Smooth muscle cell (in vitro differentiated cells): ENCODE results near the gene KDM2B. TPM values are rescaled to one million over a fixed set of nuclear protein-coding genes. Genes with fewer than 3 reads are reported as not detected.
"Not testable (repeated sequence)": the region's sequence is repeated elsewhere in the genome, so short reads cannot be mapped to it uniquely, and the experiment has no call there.

Experiments used
- DNase-seq: peaks from one replicate; lab custom pipeline; 2025; ENCODE audit not compliant: unreplicated experiment; lab: John Stamatoyannopoulos, UW
- H2AFZ ChIP-seq: fragments of 200-600 bp; sonication (generic); 2 replicates; pipeline ENCODE4 v1.6.0; 2016; ENCODE audit warnings: antibody characterized with exemption, low read depth, mild to moderate bottlenecking
- H3F3A ChIP-seq: fragments of 200-600 bp; sonication (generic); 2 replicates; pipeline ENCODE4 v1.6.0; 2017; ENCODE audit warnings: antibody characterized with exemption, low read depth
- H3K27ac ChIP-seq: fragments of 200-600 bp; sonication (generic); 2 replicates; pipeline ENCODE4 v1.5.1; 2016; ENCODE audit warnings: low read depth, mild to moderate bottlenecking
- H3K27me3 ChIP-seq: fragments of 200-600 bp; sonication (generic); 2 replicates; pipeline ENCODE4 v1.6.1; 2016; ENCODE audit warnings: low read depth, mild to moderate bottlenecking
- H3K36me3 ChIP-seq: fragments of 200-600 bp; sonication (generic); 2 replicates; pipeline ENCODE4 v1.5.1; 2016; ENCODE audit warnings: low read depth
- H3K4me1 ChIP-seq: fragments of 200-600 bp; sonication (generic); 2 replicates; pipeline ENCODE4 v1.5.1; 2016; ENCODE audit warnings: low read depth
- H3K4me2 ChIP-seq: fragments of 200-600 bp; sonication (generic); 2 replicates; pipeline ENCODE4 v1.6.0; 2016; ENCODE audit warnings: mild to moderate bottlenecking
- H3K4me3 ChIP-seq: fragments of 200-600 bp; sonication (generic); 2 replicates; pipeline ENCODE4 v1.5.1; 2016; ENCODE audit warnings: mild to moderate bottlenecking
- H3K79me2 ChIP-seq: fragments of 200-600 bp; sonication (generic); 2 replicates; pipeline ENCODE4 v1.6.0; 2016; ENCODE audit warnings: low read depth, mild to moderate bottlenecking
- H3K9ac ChIP-seq: fragments of 200-600 bp; sonication (generic); 2 replicates; pipeline ENCODE4 v1.6.0; 2016; ENCODE audit warnings: low read depth
- H3K9me3 ChIP-seq: fragments of 200-600 bp; sonication (generic); replicated peaks from 2 replicates; pipeline ENCODE4 v1.5.1; 2016; ENCODE audit warnings: low read depth
- H4K20me1 ChIP-seq: fragments of 200-600 bp; sonication (generic); 2 replicates; pipeline ENCODE4 v1.6.0; 2016; ENCODE audit warnings: low read depth
- WGBS: methylation state at CpG from one replicate; pipeline ENCODE4 v1.1.7; 2016; ENCODE audit warnings: low lambda C conversion rate; 5-methylcytosine and 5-hydroxymethylcytosine counted together
- polyA plus RNA-seq: library from polyadenylated mRNA; unstranded; fragments of >200 nt; fragmentation: Nextera tagmentation; extraction: Ambion mirVana; gene quantifications from 2 replicates; pipeline ENCODE4 v1.2.1, GENCODE V29; 2016
- total RNA-seq: library from RNA; depleted of rRNA; stranded (reverse); fragments of >200 nt; gene quantifications from 2 replicates; pipeline ENCODE4 v1.2.3, GENCODE V29; 2014
- TF ChIP-seq, protein P1 (sequence below): fragments of 200-600 bp; sonication (generic); IDR thresholded peaks from 2 replicates; pipeline ENCODE4 v1.5.1; 2017; ENCODE audit warnings: borderline replicate concordance, mild to moderate bottlenecking, antibody characterized with exemption; ENCODE audit not compliant: insufficient read depth, poor library complexity, severe bottlenecking

The KDM2B gene
- total and polyA plus RNA-seq, 2 experiments from 2014 or later, result 16.3 to 34.9 TPM

DNA sequence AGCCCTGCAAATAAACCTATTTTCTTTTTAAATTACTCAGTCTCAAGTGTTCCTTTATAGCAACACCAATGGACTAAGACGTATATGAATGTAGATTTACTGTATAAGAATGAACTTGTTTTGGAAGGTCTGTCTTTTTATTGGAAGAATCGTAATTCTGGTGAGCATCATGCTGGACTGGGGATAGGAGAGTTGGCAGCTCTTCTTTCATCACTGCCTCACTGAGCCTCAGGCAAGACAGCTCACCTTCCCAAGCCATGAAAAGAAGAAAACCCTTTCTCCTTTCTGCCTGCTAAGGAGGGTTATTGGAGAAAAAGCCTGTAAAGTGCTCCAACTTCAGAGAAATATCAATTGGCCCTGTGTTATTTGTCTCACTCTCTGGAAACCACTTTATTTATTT, 190.0 kb downstream of the KDM2B start:
- Histone ChIP-seq H3K9me3 (no peaks in the 10 kb centered on the region), H2AFZ (no peak overlapping the region), H3K27me3 (no peaks in the 10 kb centered on the region), H3K4me3 (no peak overlapping the region), H3K4me2 (no peak overlapping the region), H3K36me3 (no peaks in the 10 kb centered on the region), H4K20me1 (no peaks in the 10 kb centered on the region), H3K79me2 (no peaks in the 10 kb centered on the region), H3K27ac (no peak overlapping the region), H3F3A (peaks cover 8% of the 10 kb centered on the region), H3K9ac (no peak overlapping the region), H3K4me1 (no peaks in the 10 kb centered on the region)
- DNase-seq, result no peak
- TF ChIP-seq, protein P1, sequence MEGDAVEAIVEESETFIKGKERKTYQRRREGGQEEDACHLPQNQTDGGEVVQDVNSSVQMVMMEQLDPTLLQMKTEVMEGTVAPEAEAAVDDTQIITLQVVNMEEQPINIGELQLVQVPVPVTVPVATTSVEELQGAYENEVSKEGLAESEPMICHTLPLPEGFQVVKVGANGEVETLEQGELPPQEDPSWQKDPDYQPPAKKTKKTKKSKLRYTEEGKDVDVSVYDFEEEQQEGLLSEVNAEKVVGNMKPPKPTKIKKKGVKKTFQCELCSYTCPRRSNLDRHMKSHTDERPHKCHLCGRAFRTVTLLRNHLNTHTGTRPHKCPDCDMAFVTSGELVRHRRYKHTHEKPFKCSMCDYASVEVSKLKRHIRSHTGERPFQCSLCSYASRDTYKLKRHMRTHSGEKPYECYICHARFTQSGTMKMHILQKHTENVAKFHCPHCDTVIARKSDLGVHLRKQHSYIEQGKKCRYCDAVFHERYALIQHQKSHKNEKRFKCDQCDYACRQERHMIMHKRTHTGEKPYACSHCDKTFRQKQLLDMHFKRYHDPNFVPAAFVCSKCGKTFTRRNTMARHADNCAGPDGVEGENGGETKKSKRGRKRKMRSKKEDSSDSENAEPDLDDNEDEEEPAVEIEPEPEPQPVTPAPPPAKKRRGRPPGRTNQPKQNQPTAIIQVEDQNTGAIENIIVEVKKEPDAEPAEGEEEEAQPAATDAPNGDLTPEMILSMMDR, result no peak
- WGBS, result 69% methylated on average over 2 of the region's 2 CpGs

DNA sequence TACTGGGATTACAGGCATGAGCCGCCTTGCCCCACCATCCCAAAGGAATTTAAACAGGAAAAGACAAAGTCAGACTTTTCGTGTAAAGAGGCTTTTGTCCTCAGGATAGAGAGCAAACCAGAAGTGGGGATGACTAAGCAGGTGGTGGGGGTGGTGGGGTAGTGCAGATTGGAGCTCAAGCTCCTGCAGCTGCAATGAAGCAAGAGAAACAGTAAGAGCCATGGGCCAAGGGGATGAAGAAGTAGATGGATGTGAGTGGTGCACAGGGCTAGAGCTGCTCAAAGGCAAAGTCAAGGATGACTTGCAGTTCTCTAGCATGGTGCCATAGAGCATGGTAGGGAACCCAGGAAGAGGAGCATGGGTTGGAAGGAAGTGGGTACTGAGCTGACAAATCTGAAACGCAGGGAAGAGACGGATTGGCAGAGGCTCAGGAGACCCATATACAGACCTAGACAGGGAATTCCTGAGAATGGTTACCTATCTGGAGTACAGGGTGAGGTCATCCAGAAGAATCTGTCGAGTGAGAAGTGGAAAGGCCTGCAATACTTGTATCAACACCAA, 192.3 kb downstream of the KDM2B start:
- Histone ChIP-seq H3F3A (peaks cover 8% of the 10 kb centered on the region), H2AFZ (no peak overlapping the region), H3K27ac (no peak overlapping the region), H3K4me2 (no peak overlapping the region), H3K9me3 (no peaks in the 10 kb centered on the region), H3K36me3 (no peaks in the 10 kb centered on the region), H4K20me1 (no peaks in the 10 kb centered on the region), H3K4me3 (no peak overlapping the region), H3K9ac (no peak overlapping the region), H3K27me3 (no peaks in the 10 kb centered on the region), H3K79me2 (no peaks in the 10 kb centered on the region), H3K4me1 (no peaks in the 10 kb centered on the region)
- no peak for DNase-seq
- TF ChIP-seq, protein P1, result no peak
- 66% methylated on average over 5 of the region's 5 CpGs for WGBS

DNA sequence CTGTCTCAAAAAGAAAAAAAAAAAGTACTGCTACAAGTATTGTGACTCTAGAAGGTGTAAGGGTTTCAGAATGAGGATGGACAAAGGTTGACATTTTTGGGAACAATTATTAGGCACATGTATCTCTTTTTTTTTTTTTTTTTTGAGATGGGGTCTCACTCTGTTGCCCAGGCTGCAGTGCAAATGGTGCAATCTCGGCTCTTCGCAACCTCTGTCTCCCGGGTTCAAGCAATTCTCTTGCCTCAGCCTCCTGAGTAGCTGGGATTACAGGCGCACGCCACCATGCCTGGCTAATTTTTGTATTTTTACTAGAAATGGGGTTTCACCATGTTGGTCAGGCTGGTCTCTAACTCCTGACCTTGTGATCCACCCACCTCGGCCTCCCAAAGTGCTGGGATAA, 195.9 kb downstream of the KDM2B start:
- H3F3A ChIP-seq, H3K9ac ChIP-seq, H3K9me3 ChIP-seq, H3K4me3 ChIP-seq, H2AFZ ChIP-seq, H3K27ac ChIP-seq, H3K36me3 ChIP-seq, H3K4me2 ChIP-seq, DNase-seq, H3K79me2 ChIP-seq, H3K27me3 ChIP-seq, H4K20me1 ChIP-seq, H3K4me1 ChIP-seq: not testable (repeated sequence)
- 81% methylated on average over 6 of the region's 6 CpGs for WGBS

DNA sequence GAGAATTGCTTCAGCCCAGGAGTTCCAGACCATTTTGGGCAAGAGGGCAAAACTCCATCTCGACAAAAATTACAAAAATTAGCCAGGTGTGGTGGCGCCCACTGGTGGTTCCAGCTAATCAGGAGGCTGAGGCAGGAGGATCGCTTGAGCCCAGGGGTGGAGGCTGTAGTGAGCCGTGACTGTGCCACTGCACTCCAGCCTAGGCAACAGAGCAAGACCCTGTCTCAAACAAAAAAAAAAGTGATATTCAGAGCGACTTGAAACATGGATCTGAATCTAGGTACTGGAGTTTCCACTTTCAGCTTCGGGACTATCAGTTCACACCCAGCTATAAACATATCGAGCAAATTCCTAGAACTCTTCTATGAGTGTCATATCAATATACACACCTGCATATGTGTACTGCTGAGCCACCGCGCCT, 197.2 kb downstream of the KDM2B start:
- Histone ChIP-seq H3K27me3 (no peaks in the 10 kb centered on the region), H3F3A (no peaks in the 10 kb centered on the region), H3K4me2 (no peak overlapping the region), H3K9me3 (no peaks in the 10 kb centered on the region), H3K4me3 (no peak overlapping the region), H3K27ac (no peak overlapping the region), H4K20me1 (no peaks in the 10 kb centered on the region), H3K79me2 (no peaks in the 10 kb centered on the region), H2AFZ (no peak overlapping the region), H3K4me1 (no peaks in the 10 kb centered on the region), H3K9ac (no peak overlapping the region), H3K36me3 (no peaks in the 10 kb centered on the region)
- TF ChIP-seq, protein P1, result no peak
- WGBS, result 90% methylated on average over 9 of the region's 9 CpGs
- no peak for DNase-seq
